ENCODE results near the gene PKD1L1.

- TF ChIP-seq CTCF (IDR thresholded peaks at IDR 0.05), result no peak
- TF ChIP-seq POLR2A (IDR thresholded peaks at IDR 0.05), result no peak
- no peak for TF ChIP-seq POLR2AphosphoS5 (IDR thresholded peaks at IDR 0.05)
Observed at GRCh38 chr7:47895026-47895425, 53.2 kb downstream of the PKD1L1 start.
